NCI-H1417 (cell line): ENCODE data around the gene ZFP30.

Experiments
- DNase-seq, 3 experiments: peaks; one replicate each; lab custom pipeline; 2025; lab: John Stamatoyannopoulos, UW

ZFP30 gene

GRCh38 chr19:37564624-37565369, 90.5 kb downstream of the ZFP30 start:
- no peak for DNase-seq
